GM18520 (cell line): ENCODE data around the gene MAFB.
A peak's percentile ranks its signal among the peaks of the same experiment; 100 is the strongest.
"Not testable (repeated sequence)": the region's sequence is repeated elsewhere in the genome, so short reads cannot be mapped to it uniquely, and the experiment has no call there.

Source experiments
- ATAC-seq: cut with Tn5 transposase; IDR thresholded peaks from one replicate; pipeline ENCODE4 v1.9.1; 2021; ENCODE audit not compliant: unreplicated experiment

Gene MAFB

GRCh38 chr20:40689100-40689942, at the start of gene MAFB:
TSS of gene MAFB (minus strand) at chr20:40689236. CDS start at chr20:40688850, 386 bp downstream.
- peak; percentile 45 for ATAC-seq

- ATAC-seq = not testable (repeated sequence)
Observed at GRCh38 chr20:40736468-40736867, 47.4 kb upstream of the MAFB start.

- ATAC-seq = no peak
Observed at GRCh38 chr20:40728996-40729395, 40.0 kb upstream of the MAFB start.

GRCh38 chr20:40728470-40728869, 39.4 kb upstream of the MAFB start:
- no peak for ATAC-seq

- ATAC-seq = no peak
Observed at GRCh38 chr20:40727960-40728359, 38.9 kb upstream of the MAFB start.

- no peak for ATAC-seq
Observed at GRCh38 chr20:40726776-40727175, 37.7 kb upstream of the MAFB start.

- no peak for ATAC-seq
Observed at GRCh38 chr20:40724566-40724965, 35.5 kb upstream of the MAFB start.

GRCh38 chr20:40720826-40721225, 31.8 kb upstream of the MAFB start:
- ATAC-seq = no peak

- ATAC-seq = no peak
Observed at GRCh38 chr20:40720099-40720498, 31.1 kb upstream of the MAFB start.

- ATAC-seq = no peak
Observed at GRCh38 chr20:40718982-40719729, 30.1 kb upstream of the MAFB start.

- no peak for ATAC-seq
Observed at GRCh38 chr20:40718214-40718977, 29.4 kb upstream of the MAFB start.

GRCh38 chr20:40717343-40717865, 28.4 kb upstream of the MAFB start:
- no peak for ATAC-seq

- ATAC-seq = no peak
Observed at GRCh38 chr20:40715491-40715890, 26.5 kb upstream of the MAFB start.

GRCh38 chr20:40714916-40715315, 25.9 kb upstream of the MAFB start:
- no peak for ATAC-seq

- no peak for ATAC-seq
Observed at GRCh38 chr20:40714109-40714508, 25.1 kb upstream of the MAFB start.

GRCh38 chr20:40713508-40713907, 24.5 kb upstream of the MAFB start:
- ATAC-seq = no peak

- no peak for ATAC-seq
Observed at GRCh38 chr20:40711079-40711478, 22.0 kb upstream of the MAFB start.

GRCh38 chr20:40710603-40711002, 21.6 kb upstream of the MAFB start:
- no peak for ATAC-seq

GRCh38 chr20:40706977-40707582, 18.0 kb upstream of the MAFB start:
- no peak for ATAC-seq

- ATAC-seq = no peak
Observed at GRCh38 chr20:40705413-40705812, 16.4 kb upstream of the MAFB start.

GRCh38 chr20:40704828-40705227, 15.8 kb upstream of the MAFB start:
- ATAC-seq = no peak
